Lung (tissue), 12 donors: ENCODE results near the gene BPIFA3. TPM values are rescaled to one million over a fixed set of nuclear protein-coding genes. Genes with fewer than 3 reads are reported as not detected.
A peak's percentile ranks its signal among the peaks of the same experiment; 100 is the strongest.

Experiments
- ATAC-seq: fragments of 200-7000 bp; cut with Tn5 transposase; one replicate; pipeline ENCODE4 v1.9.1; 2020; ENCODE audit warnings: moderate number of reproducible peaks; ENCODE audit not compliant: insufficient read depth, low FRiP score
- DNase-seq, 3 donors: peaks; one replicate each; pipeline ENCODE4 v3.0.0-alpha.2; 2013 to 2017
- H3K27ac ChIP-seq, 2 donors: one replicate each; pipeline ENCODE4 v1.5.1; 2013; ENCODE audit warnings: mild to moderate bottlenecking in 2 of 2, moderate library complexity in 2 of 2, control low read depth in 1 of 2, inconsistent platforms in 1 of 2, low read depth in 1 of 2, low read length in 1 of 2
- H3K27me3 ChIP-seq, 3 donors: one replicate each; pipeline ENCODE4 v1.5.1; 2013; ENCODE audit warnings: low read length in 2 of 3; ENCODE audit not compliant: control insufficient read depth in 3 of 3, insufficient read depth in 3 of 3
- H3K36me3 ChIP-seq, 4 donors: one replicate each; pipeline ENCODE4 v1.5.1; 2013; ENCODE audit warnings: low read length in 4 of 4, mild to moderate bottlenecking in 1 of 4, moderate library complexity in 1 of 4; ENCODE audit not compliant: control insufficient read depth in 4 of 4, insufficient read depth in 4 of 4
- H3K4me1 ChIP-seq, 5 donors: one replicate each; pipeline ENCODE4 v1.5.1; 2013; ENCODE audit warnings: low read length in 5 of 5, mild to moderate bottlenecking in 2 of 5, moderate library complexity in 1 of 5; ENCODE audit not compliant: control insufficient read depth in 5 of 5, insufficient read depth in 5 of 5
- H3K4me3 ChIP-seq: one replicate; pipeline ENCODE4 v1.5.1; 2013; ENCODE audit warnings: mild to moderate bottlenecking, control low read depth, moderate library complexity
- H3K9ac ChIP-seq, 2 donors: one replicate each; pipeline ENCODE4 v1.5.1; 2013; ENCODE audit warnings: low read length in 2 of 2, control low read depth in 1 of 2; ENCODE audit not compliant: insufficient read depth in 1 of 2
- H3K9me3 ChIP-seq, 4 donors: one replicate each; pipeline ENCODE4 v1.5.1; 2013; ENCODE audit warnings: low read length in 3 of 4, mild to moderate bottlenecking in 1 of 4, moderate library complexity in 1 of 4; ENCODE audit not compliant: control insufficient read depth in 4 of 4, insufficient read depth in 3 of 4
- WGBS, 2 donors: extraction: QIAGEN DNeasy Blood & Tissue Kit; methylation state at CpG; one replicate each; pipeline ENCODE4 v1.1.7; 2013; 5-methylcytosine and 5-hydroxymethylcytosine counted together
- polyA plus RNA-seq, 2 donors: library from polyadenylated mRNA; stranded (reverse); fragments of 200-250 nt; gene quantifications; one replicate each; pipeline ENCODE4 v1.2.1, GENCODE V29; 2013
- total RNA-seq, 2 donors: library from RNA; depleted of rRNA in 1 of 2; stranded (reverse); fragments of >200 nt in 1 of 2; gene quantifications; one replicate each; pipeline ENCODE4 v1.2.1, GENCODE V29; 2014 to 2021
- TF ChIP-seq, protein P1 (sequence below): IDR thresholded peaks from 2 replicates; pipeline ENCODE4 v1.5.1; 2012; ENCODE audit warnings: mild to moderate bottlenecking; ENCODE audit errors: control extremely low read depth, extremely low read depth
- donor health status: control.
- donor health status: control.
- donor health status: Bipolar disorder and iron deficiency.
- donor health status: healthy.
- donor health status: DM: yes; HTN: yes; CAD: no.

BPIFA3 gene
- total and polyA plus RNA-seq, 4 donors, result not detected

DNA sequence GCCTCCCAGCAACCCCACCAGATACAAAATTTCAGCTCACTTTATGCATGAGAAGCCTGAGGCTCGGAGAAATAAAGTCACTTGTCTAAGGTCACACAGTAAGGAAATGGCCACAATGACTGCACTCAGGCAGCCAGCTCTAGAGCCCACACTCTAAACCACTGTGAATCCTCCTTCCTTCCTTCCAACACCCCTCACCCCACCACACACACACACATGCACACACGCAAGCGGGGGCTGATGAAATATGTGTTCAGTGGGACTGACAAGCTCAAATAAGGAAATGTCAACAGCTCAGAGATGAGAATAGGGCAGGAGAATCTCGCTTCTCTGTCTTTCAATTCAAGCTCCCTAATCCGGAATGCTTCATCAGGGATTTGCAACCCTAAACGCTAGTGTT, 12.7 kb downstream of the BPIFA3 start:
- DNase-seq (no peak), ATAC-seq (no peak)
- 27 to 46% methylated on average over 6 of the region's 6 CpGs for WGBS, 2 donors
- Histone ChIP-seq H3K36me3 (no peaks in the 10 kb centered on the region), H3K9ac (no peak overlapping the region), H3K4me3 (no peak overlapping the region), H3K9me3 (no peaks in the 10 kb centered on the region), H3K4me1 (peaks cover 0 to 3% (median 0%) of the 10 kb centered on the region in 5 donors), H3K27ac (no peak overlapping the region), H3K27me3 (peaks cover 0 to 11% (median 0%) of the 10 kb centered on the region in 3 donors)
- TF ChIP-seq, protein P1, sequence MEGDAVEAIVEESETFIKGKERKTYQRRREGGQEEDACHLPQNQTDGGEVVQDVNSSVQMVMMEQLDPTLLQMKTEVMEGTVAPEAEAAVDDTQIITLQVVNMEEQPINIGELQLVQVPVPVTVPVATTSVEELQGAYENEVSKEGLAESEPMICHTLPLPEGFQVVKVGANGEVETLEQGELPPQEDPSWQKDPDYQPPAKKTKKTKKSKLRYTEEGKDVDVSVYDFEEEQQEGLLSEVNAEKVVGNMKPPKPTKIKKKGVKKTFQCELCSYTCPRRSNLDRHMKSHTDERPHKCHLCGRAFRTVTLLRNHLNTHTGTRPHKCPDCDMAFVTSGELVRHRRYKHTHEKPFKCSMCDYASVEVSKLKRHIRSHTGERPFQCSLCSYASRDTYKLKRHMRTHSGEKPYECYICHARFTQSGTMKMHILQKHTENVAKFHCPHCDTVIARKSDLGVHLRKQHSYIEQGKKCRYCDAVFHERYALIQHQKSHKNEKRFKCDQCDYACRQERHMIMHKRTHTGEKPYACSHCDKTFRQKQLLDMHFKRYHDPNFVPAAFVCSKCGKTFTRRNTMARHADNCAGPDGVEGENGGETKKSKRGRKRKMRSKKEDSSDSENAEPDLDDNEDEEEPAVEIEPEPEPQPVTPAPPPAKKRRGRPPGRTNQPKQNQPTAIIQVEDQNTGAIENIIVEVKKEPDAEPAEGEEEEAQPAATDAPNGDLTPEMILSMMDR, result no peak

DNA sequence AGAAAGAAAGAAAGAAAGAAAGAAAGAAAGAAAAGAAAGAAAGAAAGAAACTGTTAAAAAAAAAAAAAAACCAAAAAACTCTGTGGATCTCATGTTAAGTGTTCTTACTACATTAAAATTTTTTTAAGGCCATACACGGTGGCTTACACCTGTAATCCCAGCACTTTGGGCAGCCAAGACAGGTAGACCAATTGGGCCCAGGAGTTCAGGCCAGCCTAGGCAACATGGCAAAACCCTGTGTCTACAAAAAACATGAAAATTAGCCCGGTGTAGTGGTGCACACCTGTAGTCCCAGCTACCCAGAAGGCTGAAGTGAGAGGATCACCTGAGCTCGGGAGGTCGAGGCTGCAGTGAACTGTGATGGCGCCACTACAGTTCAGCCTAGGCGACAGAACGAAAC, 14.1 kb downstream of the BPIFA3 start:
- no peak overlapping the region for H3K27ac ChIP-seq
- WGBS, 2 donors, result 66 to 72% methylated on average over 7 of the region's 7 CpGs
- DNase-seq, result no peak
- H3K4me1 ChIP-seq, result peaks cover 0 to 3% (median 0%) of the 10 kb centered on the region in 5 donors
- ATAC-seq, result no peak
- H3K27me3 ChIP-seq, result peaks cover 0 to 11% (median 0%) of the 10 kb centered on the region in 3 donors
- H3K9me3 ChIP-seq, result no peaks in the 10 kb centered on the region
- TF ChIP-seq, protein P1, result no peak
- no peak overlapping the region for H3K9ac ChIP-seq
- no peak overlapping the region for H3K4me3 ChIP-seq
- no peaks in the 10 kb centered on the region for H3K36me3 ChIP-seq

DNA sequence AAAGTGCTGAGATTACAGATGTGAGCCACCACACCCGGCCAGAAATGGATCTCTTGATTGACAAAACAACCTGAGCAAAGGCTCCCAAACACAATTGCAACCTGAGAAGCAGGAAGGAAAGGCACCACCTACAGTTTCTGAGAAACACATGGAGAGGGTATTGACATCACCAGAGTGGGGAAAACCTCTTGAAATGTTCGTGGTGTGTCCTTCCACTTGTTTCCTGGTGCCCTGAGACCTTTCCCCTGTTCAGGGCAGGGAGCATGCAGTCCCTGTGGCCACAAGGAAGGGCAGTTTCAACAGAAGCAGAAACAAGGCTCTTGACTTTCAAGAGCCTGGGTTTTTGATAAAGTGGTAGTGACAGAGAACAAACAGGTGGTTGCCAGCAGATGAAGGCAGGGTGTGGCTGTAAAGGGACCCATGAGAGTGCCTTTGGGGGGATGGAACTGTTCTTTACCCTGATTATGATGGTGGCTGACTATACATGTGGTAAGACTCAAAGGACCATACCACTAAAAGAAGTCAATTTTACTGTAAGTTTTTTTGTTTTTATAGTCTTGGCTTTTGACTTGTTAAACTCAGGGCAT, 15.4 kb downstream of the BPIFA3 start:
- no peak overlapping the region for H3K27ac ChIP-seq
- TF ChIP-seq, protein P1, result no peak

More for the DNA sequence above, 15.4 kb downstream of the BPIFA3 start:
- Histone ChIP-seq H3K4me3 (no peak overlapping the region), H3K36me3 (no peaks in the 10 kb centered on the region), H3K9ac (no peak overlapping the region), H3K9me3 (no peaks in the 10 kb centered on the region), H3K4me1 (peaks cover 0 to 3% (median 0%) of the 10 kb centered on the region in 5 donors), H3K27me3 (peaks cover 0 to 9% (median 0%) of the 10 kb centered on the region in 3 donors)
- DNase-seq (peak in 1 of 3 donors; percentile 4), ATAC-seq (peak; percentile 74)
- 12 to 17% methylated on average over 2 of the region's 2 CpGs for WGBS, 2 donors
